GM19035 (cell line): ENCODE results near the gene HS1BP3.

ENCODE experiments used
- ATAC-seq: cut with Tn5 transposase; IDR thresholded peaks from one replicate; pipeline ENCODE4 v1.9.1; 2021; ENCODE audit not compliant: unreplicated experiment

The HS1BP3 gene

GRCh38 chr2:20631617-20632307, 19.1 kb downstream of the HS1BP3 start:
- no peak for ATAC-seq

- no peak for ATAC-seq
Measured at GRCh38 chr2:20630967-20631366, 19.9 kb downstream of the HS1BP3 start.

- ATAC-seq = no peak
Measured at GRCh38 chr2:20629581-20630171, 21.2 kb downstream of the HS1BP3 start.

- no peak for ATAC-seq
Measured at GRCh38 chr2:20629181-20629580, 21.7 kb downstream of the HS1BP3 start.

GRCh38 chr2:20627712-20628380, 23.1 kb downstream of the HS1BP3 start:
- ATAC-seq = no peak

- no peak for ATAC-seq
Measured at GRCh38 chr2:20626698-20627513, 24.0 kb downstream of the HS1BP3 start.

- no peak for ATAC-seq
Measured at GRCh38 chr2:20626392-20626697, 24.6 kb downstream of the HS1BP3 start.

- ATAC-seq = no peak
Measured at GRCh38 chr2:20625491-20626391, 25.2 kb downstream of the HS1BP3 start.

- ATAC-seq = no peak
Measured at GRCh38 chr2:20624884-20625485, 25.9 kb downstream of the HS1BP3 start.

- no peak for ATAC-seq
Measured at GRCh38 chr2:20624156-20624883, 26.6 kb downstream of the HS1BP3 start.

GRCh38 chr2:20623741-20624155, 27.1 kb downstream of the HS1BP3 start:
- ATAC-seq = no peak

- no peak for ATAC-seq
Measured at GRCh38 chr2:20623241-20623640, 27.7 kb downstream of the HS1BP3 start.

- no peak for ATAC-seq
Measured at GRCh38 chr2:20622731-20623130, 28.2 kb downstream of the HS1BP3 start.

- ATAC-seq = no peak
Measured at GRCh38 chr2:20622296-20622686, 28.6 kb downstream of the HS1BP3 start.

- ATAC-seq = no peak
Measured at GRCh38 chr2:20621366-20622295, 29.3 kb downstream of the HS1BP3 start.

GRCh38 chr2:20620696-20621365, 30.1 kb downstream of the HS1BP3 start:
- ATAC-seq = no peak

- ATAC-seq = no peak
Measured at GRCh38 chr2:20620271-20620681, 30.6 kb downstream of the HS1BP3 start.

GRCh38 chr2:20619624-20620024, 31.3 kb downstream of the HS1BP3 start:
- ATAC-seq = no peak
